Measurements from ENCODE around the gene C4orf46.
"Not testable (repeated sequence)": the region's sequence is repeated elsewhere in the genome, so short reads cannot be mapped to it uniquely, and the experiment has no call there.

The C4orf46 gene

DNA sequence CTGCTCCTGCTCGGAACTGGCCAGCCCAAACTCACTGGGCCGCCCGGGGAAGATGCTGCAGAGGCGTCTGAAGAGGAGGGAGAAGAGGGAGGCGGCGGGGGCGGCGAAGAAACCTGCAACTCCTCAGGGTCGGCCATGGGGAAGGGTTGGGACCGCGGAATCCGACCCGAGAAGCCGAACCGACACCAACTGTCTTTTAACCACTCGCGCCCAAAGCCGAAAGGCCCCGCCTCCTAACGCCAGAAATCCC lies at the start of gene C4orf46:
TSS of gene C4orf46 (minus strand) at position 223 of the 250 bp plus-strand sequence. CDS start at position 137, 86 bp downstream.
- no peak for DNase-seq

DNA sequence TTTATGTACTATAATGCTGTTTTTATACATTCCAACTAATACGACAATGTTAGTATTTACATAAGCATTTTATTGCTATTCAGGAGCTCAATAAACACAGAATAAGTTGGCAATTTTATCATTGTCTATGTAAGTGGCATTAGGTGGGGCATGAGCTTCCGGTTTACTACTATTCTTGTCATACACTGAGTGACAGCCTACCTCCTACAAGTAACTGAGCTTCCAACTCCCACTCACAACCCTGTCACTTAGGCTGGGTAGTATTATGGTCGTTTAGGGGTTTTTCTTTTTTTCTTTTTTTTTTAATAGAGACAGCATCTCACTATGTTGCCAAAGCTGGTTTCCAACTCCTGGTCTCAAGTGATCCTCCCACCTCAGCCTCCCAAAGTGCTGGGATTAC lies 44.1 kb upstream of the C4orf46 start:
- DNase-seq = no peak

DNA sequence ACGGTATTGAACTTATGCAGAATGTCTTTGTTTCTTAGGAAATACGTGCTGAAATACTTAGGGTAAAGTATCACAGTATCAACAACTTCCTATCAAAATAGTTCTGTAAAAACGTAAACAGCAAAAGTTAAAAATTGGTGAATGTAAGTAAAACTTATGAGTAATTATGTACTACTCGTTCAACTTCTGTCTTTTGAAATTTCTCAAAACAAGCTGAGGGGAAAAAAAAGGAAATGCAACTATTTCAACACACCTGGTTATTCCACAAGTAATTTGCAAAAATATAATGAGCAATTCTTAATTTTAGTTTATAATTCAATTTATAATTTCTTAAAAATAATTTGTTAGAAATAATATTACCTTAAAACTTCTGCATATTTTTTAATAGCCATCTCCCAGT lies 43.2 kb upstream of the C4orf46 start:
- no peak for DNase-seq

DNA sequence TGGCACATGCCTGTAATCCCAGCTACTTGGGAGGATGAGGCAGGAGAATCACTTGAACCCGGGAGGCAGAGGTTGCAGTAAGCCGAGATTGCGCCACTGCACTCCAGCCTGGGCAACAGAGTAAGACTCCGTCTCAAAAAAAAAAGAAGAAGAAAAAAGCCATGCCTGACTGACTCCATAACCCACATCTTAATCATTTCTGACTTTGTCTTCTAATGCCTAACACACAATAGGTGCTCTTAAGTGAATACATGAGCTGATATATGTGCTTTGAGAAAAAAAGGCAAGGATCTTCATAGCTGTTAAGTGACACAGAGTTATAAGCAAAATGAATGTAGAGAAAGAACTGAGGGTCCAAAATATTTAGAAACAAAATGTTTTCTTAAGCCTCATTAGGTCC lies 40.9 kb upstream of the C4orf46 start:
- not testable (repeated sequence) for DNase-seq

DNA sequence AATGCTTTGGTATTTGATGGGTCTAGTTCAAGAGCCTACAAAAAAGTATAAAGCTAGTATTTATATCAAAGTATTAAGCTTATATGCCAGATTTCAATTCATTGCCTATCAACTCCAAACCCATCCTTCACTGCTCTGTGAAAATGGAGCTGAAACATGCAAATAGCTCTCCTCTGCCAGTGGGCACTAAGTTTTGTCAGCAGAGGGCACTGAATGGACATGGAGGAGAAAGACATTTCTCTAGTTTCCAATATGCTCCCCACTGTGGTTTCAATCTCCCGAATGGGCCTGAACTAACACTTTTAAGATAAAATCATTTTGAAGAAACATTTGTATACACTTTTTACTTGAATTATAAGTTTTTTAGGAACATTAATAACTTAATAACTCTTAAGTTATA lies 39.1 kb upstream of the C4orf46 start:
- no peak for DNase-seq

DNA sequence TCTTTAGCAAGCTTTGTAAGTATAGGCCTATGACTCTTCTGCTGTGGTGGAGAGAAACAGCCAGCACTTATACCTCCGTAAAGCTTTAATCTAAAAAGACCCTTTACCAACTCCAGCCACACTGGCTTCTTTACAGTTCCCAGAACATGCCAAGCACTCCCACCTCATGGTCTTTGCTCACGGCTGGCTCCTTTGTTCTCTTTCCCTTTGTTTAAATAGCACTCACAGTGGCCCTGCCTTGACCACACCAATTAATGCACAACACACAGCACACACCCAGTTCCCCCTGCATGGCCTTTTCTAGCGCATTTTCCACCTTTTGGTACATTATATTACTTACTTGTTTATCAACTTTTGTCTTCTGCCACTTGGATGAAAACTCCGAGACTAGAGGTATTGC lies 32.6 kb upstream of the C4orf46 start:
- DNase-seq = no peak

DNA sequence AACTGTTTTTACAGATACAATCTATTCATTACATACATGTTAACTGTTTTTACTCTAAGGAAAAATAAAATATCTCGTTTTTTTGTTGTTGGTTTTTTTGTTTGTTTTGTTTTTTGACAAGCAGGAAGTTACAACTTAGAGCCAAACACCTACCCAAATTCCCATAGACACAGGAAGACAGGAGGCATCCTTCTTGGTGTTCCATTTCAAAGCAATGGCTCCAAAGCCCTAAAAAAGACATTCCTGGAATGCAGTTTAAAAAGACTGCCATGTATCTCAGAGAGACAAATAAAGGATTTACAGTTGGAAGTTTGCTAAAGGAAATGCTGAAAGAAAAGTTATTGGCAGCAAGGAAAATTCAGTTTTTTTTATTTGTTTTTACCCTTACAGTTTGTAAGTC lies 17.1 kb upstream of the C4orf46 start:
- no peak for DNase-seq

DNA sequence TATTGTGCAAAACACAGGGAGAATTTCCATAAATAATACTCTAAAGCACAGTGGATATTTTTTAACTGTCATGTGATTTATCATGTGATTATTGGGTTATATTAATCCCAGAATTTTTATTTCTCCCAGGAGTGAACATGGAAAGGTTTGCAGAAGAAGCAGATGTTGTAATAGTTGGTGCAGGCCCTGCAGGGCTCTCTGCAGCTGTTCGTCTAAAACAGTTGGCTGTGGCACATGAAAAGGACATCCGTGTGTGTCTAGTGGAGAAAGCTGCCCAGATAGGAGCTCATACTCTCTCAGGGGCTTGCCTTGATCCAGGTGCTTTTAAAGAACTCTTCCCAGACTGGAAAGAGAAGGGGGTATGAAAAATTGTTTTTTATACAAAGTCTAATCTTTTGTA lies 10.4 kb upstream of the C4orf46 start:
- DNase-seq = no peak

DNA sequence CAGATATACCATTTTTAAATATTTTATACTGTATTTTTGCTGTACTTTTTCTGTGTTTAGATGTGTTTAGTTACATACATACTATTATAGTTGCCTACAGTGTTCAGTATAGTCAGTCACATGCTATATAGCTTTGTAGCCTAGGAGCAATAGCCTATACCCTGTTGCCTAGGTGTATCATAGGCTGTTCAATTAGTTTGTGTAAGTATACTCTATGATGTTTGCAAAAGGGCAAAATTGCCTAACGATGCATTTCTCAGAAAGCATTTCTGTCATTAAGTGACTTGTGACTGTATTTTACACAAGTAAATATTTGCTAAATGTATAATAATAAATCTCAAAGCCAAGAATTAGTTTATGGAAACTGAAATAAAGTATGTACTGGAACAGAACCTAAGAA lies 9.9 kb upstream of the C4orf46 start:
- DNase-seq = no peak

DNA sequence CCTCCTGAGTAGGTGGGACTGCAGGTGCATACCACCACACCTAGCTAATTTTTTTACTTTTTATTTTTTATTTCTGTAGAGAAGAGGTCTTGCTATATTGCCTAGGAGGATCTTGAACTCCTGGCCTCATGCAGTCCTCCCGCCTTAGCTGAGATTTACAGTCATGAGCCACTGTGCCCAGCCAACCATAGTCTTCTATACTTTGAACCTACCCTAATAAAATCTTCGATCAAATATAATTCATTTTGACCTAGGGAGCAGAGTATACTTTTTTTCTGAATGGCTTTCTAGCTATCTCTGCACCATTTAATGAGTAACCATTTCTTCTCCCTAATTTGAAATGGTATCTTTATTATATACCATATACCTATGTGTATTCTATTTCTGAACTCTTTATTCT lies 7.1 kb upstream of the C4orf46 start:
- no peak for DNase-seq

DNA sequence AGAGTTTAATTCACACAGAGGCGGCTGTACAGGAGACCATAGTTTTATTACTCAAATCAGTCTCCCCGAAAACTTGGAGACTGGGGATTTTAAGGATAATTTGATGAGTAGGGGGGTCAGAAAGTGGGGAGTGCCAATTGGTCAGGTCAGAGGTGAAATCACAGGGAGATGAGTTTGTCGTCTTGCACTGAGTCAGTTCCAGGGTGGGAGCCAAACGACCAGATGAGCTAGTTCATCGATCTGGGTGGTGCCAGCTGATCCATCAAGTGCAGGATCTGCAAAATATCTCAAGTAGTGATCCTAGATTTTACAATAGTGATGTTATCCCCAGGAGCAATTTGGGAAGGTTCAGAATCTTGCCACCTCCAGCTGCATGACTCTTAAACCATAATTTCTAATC lies 4.4 kb upstream of the C4orf46 start:
- no peak for DNase-seq

DNA sequence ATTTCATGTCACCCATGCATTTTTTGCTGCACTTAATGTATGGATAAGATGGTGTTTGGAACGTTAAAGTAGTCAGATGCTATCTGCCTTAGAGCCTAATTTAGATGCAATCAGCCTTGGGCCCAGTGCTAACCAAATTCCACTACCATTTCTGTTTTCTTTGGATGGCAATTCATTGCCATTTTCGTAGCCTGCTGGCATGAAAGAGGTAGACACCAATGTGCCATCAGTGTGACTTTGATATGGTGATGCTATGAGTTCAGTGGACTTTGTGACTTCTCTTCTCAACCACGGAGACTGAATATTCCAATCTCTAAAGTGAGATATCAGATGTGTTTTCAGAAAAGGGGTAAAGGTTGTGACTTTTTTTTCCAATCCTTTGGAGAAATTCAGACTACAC lies 1.9 kb upstream of the C4orf46 start:
- DNase-seq = no peak

DNA sequence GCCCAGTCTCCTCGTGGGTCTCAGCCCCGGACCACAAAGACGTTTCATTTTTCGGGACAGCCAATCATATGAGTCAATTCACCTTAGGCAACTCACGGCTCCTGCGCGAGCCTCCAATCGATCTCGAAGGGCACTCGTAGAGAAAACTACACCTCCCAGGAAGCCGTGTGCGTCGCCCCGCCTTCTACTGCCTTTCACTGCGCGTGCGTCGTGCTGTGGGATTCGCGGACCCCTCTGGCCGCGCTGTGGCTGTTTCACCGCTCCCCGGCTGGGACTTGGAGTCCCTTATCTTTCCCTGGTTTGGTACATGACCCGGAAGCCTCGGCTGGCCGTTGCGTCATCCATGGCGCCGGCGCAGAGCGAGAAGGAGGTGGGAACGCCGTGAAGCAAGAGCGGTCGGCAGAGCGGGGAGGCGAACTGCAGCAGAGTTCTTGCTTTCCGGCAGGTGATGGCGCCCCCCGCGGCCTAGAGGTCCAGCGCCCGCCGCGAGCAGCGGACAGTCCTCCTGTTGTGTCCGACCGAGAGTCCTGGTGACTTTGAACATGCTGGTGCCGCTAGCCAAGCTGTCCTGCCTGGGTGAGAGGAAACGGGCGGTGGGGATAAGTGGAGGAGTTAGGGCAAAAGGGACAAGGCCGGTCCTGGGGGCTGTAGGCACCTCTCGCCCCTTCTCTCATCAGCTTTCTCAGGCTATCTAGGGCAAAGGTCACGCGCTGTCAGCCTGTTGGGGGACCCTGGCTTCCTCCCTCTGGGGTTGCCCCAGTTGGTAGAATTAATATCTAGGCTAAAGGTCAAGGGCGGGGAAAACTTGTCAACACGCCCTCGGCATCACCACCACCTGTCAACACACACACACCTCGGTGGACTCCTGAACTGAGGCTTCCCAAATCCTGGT lies 474 bp upstream of the C4orf46 start, which contains the start of gene ETFDH:
TSS of gene ETFDH (plus strand) at position 382 of the 892 bp plus-strand sequence. CDS start at position 543, 161 bp downstream.
- peak; percentile 99 for DNase-seq

DNA sequence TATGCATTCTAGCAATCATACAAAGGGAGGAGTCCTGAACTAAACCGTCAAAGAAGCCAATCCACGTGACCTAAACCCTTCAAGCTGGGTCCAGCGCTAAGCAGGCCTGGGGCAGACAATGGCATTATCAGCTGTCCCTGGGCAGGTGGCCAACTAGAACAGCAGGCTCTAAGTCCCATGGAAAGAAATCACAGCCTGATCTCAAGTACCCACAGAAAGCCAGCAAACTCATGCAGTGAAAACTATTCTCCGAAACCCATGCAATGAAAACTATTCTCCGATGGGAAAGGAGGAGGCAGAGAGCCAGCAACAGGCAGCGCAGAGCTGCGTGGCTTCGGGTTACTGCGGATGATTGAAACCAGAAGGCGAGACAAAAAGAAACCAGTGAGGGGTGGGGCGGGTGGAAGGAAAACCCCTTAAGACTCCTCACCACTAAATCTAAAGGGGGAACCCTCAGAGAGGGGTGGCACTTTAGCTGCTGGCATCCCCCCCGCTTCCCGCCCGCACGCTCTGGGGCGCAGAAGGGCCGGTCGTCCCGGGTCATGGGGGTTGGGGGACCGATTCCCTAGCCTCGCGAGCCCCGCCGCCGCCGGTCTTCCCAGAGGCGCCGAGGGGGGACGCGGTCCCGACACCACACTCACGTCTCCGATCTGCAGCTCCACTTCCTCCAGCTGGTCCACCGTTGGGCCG lies 567 bp downstream of the C4orf46 start:
- DNase-seq = peak; percentile 79

DNA sequence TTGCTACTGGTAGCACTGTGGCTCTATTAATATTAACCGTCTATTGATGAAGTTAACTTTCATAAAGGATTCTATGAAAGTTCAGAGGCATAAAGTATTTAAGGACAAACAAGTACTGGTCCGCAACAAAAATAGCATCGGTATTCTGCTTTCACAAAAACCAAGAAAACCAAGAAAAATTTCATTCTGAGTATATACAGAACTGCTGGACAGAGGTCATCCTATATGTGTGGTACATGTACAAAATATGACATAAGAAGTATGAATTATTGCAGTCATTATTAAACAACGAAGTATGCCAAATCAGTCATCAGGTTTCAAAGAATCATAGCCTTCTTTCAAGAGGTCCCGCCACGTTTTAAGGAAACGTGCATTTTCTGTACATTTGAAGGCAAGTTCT lies 2.4 kb downstream of the C4orf46 start:
- DNase-seq = no peak

DNA sequence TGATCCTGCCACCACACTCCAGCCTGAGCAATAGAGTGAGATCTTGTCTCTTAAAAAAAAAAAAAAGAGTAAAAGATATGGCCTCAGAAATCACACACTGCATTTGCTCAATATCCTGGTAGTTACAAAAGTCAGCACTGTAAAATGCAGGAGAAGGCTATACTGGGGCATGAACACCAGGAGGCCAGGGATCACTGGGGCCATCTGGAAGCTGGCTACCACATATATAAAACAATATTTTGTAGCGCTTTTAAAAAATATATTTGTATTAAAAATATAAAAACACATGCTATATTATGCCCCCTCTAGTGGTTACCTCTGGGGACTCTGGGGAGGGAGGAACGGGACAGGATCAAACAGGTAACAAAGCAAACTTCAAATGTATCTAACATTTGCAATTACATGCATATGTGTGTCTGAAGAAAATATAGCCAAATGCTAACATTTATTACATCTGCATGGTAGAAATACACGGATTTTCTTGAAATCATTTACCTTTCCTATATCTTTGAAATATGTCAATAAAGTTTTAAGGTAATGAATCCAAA lies 4.0 kb downstream of the C4orf46 start:
- DNase-seq = peak; percentile 38

DNA sequence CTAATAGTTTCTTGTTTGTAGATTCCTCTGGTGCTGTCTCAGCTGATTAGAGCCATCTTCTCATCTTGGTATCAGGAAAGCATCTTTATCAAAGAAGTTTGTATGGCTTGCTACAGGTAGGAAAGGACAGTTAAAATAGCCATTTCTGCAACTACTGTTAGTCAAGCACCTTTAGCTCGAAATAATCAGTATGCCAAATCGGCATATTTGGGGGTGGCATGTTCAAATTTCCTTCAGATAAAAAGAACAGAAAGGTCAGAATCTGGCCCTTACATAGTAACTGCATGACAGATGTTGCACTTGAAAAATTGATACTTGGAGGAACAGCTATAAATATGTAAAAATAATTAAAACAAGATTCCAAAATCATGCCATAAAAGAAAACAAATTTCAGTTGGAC lies 4.8 kb downstream of the C4orf46 start:
- no peak for DNase-seq

DNA sequence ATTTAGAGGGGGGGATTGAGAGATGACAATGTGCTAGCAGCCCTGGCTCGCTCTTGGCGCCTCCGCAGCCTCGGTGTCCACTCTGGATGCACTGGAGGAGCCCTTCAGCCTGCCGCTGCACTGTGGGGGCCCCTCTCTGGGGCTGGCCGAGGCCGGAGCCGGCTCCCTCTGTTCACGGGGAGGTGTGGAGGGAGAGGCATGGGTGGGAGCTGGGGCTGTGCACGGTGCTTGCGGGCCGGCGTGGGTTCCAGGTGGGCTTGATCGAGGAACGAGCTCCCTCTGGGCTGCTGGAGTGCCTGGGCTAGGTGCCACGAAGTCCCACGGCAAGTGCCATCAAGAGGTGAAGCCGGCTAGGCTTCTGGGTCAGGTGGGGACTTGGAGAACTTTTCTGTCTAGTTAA lies 6.9 kb downstream of the C4orf46 start:
- no peak for DNase-seq

DNA sequence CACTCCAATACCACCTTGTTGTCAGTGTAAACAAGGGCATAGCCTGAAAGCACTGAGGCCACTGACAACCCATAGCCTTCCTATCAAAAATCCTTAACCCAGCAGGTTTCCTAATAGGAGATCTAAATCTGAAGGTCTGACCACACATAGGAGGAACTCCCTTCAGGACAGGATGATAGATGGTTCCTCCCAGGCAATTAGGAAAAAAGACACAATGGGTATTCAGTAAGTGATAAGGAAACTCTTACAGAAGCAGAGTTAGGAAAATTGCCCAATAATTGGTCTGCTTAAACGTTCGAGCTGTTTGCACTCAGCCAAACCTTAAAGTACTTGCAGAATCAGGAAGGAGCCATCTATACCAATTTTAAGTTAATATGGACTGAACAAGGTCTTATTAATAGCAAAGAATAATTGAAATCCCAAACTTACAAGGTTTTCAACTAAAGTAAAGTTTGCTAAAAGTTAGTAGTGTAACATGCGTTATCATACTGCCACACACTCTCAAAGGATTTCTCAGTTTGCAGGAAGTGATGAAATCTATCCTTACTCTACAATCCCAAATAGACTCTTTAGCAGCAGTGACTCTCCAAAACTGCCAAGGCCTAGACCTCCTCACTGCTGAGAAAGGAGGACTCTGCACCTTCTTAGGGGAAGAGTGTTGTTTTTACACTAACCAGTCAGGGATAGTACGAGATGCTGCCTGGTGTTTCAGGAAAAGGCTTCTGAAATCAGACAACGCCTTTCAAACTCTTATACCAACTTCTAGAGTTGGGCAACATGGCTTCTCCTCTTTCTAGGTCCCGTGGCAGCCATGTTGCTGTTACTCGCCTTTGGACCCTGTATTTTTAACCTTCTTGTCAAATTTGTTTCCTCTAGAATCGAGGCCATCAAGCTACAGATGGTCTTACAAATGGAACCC lies 7.7 kb downstream of the C4orf46 start:
- not testable (repeated sequence) for DNase-seq

DNA sequence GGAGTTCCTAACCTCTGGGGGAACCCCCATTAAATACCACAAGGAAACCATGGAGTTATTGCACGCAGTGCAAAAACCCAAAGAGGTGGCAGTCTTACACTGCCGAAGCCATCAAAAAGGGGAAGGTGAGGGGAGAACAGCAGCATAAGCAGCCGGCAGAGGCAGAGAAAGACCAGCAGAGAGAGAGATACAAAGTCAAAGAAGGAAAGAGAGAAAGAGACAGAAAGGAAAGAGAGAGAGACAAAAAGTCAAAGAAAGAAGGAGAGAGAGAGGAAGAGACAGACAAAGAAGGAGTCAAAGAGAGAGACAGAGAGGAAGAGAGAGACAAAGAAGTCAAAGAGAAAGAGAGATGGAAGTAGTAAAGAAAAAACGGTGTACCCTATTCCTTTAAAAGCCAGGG lies 8.4 kb downstream of the C4orf46 start:
- not testable (repeated sequence) for DNase-seq

DNA sequence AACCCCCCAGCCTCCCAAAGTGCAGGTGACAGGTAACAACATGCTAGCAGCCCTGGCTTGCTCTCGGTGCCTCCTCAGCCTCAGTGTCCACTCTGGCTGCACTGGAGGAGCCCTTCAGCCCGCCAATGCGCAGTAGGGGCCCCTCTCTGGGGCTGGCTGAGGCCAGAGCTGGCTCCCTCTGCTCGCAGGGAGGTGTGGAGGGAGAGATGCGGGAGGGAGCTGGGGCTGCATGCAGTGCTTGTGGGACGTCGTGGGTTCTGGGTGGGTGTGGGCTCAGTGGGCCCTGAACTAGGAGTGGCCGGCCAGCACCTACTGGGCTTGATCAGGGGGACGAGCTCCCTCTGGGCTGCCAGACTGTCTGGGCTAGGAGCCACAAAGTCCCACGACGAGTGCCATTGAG lies 14.4 kb downstream of the C4orf46 start:
- no peak for DNase-seq

DNA sequence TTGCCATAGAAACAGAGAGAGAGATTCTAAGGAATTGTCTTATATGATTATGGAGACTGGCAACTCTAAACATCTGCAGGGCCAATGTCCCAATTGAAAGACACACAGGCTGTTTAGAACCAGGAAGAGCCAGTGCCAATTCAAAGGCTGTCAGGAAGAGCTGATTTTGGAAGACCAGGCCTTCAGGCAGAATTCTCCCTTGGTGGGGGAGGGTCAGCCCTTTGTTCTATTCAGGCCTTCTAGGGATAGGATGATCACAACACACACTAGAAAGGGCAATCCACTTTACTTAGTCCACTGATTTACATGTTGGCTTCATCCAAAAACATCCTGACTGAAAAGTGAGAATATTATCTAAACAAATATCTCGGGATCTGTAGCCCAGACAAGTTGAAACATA lies 15.2 kb downstream of the C4orf46 start:
- no peak for DNase-seq

DNA sequence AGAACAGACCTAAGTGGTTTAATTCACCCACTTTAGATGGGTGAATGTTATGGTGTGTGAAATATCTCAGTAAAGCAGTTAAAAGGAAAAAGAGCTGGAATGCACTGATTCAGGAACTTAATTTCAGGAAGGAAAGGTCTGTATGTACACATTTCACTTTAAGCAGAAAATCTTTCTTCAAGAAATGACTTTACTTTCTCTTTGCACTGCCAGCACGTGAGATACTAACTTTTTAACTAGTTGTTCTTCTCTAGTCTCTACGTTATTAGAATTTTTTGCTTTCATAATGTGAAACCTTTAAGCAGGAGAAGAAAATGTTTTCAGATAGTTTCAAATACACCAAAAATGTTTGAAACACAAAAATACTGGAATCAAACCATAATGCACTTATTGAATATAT lies 18.8 kb downstream of the C4orf46 start:
- no peak for DNase-seq

All from activated CD4-positive, alpha-beta T cell treated with anti-CD3 and anti-CD28 coated beads, Interleukin-10, Interleukin-2, amounts not matched to agents 100 ng/mL and 50 ng/mL, durations not matched to agents 16 hours and 8 hours (primary cell).